GM19438 (cell line): ENCODE results near the gene ZNF319.

Experiments
- ATAC-seq: cut with Tn5 transposase; IDR thresholded peaks from one replicate; pipeline ENCODE4 v1.9.1; 2021; ENCODE audit warnings: low read depth; ENCODE audit not compliant: unreplicated experiment

The ZNF319 gene

DNA sequence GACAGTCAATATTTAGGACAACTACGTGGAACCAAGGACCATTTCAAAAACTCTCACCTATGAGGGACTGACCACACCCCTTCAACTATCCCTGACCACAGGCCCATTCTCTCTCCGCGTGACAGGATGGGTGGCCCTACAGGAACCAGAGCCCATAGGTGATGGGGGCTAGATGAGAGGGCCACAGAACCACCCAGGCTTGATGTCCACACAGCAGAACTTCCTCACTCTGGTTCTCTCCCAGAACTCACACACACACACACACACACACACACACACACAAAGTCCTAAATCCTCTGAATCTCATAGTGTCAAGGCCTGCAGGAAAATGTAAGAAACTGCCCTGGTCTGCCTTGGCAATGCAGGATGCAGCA lies 1.5 kb downstream of the ZNF319 start:
- no peak for ATAC-seq

DNA sequence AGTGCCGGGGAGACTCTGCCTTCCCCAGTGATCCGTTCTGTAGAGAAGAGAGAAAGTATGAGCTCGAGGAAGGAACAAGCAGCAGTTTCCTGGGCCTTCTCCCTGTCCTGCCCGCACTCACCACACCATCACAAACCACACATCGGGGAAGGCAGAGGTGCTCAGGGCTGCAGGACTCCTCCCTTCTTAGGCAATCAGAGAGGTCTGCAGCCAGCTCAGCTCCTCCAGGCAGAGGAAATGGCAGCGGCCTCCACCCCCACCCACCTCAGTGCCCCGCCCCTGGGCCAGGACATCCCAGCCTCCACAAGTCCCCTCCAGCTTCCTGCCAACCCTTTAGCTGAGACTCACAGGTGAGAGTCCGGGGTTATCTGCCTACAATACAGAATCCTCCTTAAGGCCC lies 2.0 kb downstream of the ZNF319 start:
- ATAC-seq: no peak

- ATAC-seq: no peak
These were observed 2.8 kb downstream of the ZNF319 start for GRCh38 chr16:57997528-57998265.

- no peak for ATAC-seq
These were observed 3.3 kb downstream of the ZNF319 start for GRCh38 chr16:57997176-57997527.

DNA sequence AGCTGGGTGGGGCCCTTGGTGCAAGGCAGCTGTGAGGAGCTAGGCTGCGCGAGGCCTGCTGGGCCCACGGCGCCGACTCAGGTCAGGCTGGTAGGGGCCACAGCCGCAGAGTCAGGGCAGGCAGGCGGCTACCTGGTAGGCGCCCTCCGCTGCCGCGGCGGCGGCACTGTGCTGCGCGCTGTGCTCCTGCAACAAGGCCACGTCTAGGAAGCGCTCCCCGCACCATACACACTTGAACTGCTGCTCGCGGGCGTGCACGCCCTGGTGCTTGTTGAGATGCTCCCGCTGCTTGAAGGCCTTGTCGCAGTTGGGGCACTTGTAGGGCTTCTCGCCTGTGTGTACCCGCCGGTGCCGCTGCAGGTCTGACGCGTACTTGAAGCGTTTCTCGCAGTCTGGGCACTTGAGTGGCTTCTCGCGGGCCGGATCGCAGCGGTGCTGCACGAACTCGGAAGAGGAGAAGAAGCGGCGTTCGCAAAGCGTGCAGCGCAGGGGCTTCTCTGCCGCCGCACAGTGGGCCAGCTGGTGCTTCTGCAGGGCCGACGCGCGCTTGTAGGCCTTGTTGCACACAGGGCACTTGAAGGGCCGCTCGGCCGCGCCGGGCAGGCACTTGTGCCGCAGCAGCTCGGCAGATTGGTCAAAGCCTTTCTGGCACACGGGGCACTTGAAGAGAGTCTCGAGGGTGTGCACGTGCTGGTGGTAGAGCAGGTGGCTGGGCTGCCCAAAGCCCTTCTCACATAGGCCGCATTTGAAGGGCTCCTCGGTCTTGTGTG lies 3.9 kb downstream of the ZNF319 start:
- ATAC-seq: no peak

GRCh38 chr16:57995721-57996405 lies 4.6 kb downstream of the ZNF319 start:
- ATAC-seq: no peak

DNA sequence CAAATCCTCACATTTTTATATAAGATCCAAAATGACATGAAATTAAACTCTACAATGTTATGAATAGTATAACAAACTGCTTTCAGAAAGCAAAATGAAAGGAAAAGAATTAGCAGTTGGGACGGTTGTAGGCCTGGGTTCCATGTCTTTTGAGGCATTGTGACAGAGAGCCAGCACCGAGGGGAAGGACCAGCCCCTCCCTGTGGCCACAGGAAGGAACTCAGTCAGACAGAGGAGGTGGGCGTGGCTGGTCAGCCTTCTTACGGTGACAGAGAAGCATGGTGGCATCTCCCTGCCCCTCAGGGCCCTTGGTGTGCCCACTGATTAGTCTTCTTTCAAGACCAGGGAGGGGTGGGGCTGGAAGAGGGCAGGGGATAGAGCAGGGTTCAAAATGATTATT lies 5.7 kb downstream of the ZNF319 start:
- peak; percentile 53 for ATAC-seq

DNA sequence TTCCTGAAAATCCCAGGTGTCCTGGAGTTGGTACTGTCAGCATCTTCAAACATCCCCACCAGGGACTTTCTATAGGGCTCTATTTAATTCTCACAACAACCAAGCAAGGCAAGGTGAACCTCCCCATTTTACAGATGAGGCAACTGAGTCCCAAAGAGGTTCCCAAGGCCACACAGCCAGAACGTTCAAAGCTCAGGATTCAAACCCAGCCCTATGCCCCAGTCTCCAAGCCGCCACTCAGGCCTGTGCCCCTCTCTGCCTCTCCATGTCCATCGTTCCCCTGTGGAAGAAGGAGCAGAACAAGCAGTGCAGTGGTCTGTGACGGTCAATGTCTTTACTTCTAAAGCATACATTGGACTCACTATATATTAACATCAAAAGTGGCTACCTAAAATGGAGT lies 6.1 kb downstream of the ZNF319 start:
- no peak for ATAC-seq

DNA sequence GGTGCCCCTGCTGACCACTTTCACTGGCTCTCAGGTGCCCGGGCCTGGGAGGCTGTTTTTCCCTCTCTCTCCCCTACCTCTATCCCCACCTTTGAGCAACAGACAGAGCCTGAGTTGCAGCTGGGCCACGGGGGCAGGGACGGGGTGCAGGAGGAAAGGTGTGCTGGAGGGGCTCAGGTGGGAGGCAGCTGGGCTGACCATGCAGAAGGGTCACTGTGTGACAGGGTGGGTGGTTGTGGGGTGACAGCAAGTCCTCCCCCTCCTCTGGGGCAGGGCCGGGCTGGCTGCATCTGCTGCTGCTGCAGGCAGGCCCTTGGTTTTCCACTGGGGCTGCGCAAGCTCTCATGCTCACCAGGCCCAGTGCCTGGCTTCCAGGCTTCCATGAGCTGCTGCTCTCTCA lies 6.6 kb downstream of the ZNF319 start:
- ATAC-seq: no peak

DNA sequence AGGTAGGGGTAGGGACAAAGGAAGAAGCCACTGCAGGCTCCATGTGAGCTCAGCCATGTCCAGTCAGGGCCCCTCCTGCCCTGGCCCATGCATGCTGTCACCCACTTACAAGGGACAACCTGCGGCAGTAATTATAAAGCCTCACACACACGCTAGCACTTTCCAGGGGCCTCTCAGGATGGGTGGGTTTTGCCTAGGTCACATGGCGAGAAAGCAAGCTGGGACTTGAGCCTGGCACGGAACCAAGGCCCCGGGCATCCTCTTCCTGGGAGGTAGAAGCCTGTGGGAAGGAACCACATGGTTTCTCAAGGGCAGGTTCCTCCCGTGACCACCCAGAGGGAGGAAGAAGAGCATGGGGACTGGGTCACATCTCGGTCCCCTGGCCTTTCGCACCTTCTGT lies 7.0 kb downstream of the ZNF319 start:
- no peak for ATAC-seq

DNA sequence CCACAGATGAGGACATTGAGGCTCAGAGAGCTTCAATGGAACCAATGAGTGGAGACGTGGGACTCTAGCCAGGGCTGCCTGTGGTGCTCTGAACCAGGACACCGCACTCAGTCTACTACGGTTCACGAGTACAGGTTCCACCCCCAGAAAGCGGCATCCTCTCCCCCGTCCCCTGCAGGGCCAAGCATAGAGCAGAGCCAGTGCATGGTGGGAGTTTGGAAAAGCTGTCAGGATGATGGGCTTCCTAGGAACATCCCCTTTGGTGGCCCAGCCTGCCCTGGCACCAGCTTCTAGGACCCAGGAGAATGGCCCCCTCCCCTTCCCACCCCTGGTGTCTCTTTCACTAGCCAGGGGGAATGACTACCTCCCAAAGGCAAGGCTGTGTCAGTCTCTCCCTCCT lies 8.4 kb downstream of the ZNF319 start:
- ATAC-seq: no peak

DNA sequence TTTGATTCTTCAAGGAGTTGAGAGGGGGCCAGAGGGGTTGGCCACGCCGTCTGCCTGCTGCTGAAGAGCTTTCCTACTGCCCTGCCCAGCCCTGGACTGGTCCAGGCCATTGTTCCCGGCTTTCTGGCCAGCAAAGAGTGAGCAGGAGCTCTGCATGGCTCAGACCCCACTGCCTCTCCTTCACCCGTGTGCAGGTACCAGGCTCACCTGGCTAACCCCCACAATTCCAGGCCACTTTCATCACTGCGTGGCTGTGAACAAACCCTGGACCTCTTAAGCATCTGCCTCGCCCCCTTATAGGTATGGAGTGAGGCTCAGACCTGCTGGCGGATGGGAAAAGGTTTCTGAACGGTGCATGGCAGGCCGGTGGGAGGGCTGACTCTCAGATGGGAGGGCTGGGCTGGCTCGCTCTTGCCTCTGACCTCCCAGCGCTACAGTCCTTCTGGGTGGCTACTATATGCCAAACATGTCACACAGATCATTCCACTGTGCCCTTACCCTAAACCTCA lies 8.9 kb downstream of the ZNF319 start:
- ATAC-seq: no peak

DNA sequence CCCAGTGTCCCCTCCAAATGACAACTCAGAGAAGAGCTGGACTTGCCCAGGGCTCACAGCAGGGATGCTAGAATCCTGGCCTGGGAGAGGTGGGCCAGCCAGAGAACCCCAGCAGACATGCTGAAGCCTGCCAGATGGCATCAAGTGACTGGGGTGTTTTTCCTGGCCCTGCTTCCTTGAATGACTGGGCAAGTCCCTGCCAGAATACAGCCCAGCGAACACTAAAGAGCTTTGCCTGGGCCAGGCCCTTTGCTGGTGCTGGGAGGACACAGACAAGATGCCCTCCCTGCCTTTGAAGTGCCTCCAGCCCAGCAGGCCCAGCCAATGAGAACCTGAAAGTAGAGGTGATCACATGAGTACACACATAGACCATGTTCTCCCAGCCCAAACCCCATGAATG lies 11.5 kb downstream of the ZNF319 start:
- ATAC-seq: no peak

- ATAC-seq: no peak
These were observed 12.9 kb downstream of the ZNF319 start for GRCh38 chr16:57987441-57988177.

DNA sequence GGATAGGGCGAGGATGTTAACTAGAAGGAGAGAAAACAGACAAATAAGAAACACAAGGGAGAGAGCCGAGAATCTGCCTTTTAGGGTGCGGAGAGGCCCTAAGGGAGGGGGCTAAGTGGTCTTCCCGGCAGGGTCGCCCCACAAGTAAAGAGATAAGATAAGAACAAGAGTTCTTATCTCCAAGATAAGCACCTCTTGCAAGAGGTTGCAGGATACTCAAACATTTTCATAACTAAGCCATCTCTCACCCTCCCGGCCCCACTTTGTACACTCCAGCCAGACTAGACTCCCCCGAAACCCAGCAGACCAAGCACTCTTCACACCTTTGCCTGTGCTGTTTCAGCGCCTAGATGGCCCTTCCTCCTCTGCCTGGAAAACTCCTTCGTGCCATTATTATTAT lies 14.3 kb downstream of the ZNF319 start:
- ATAC-seq: no peak

- no peak for ATAC-seq
These were observed 15.0 kb downstream of the ZNF319 start for GRCh38 chr16:57985204-57986181.

DNA sequence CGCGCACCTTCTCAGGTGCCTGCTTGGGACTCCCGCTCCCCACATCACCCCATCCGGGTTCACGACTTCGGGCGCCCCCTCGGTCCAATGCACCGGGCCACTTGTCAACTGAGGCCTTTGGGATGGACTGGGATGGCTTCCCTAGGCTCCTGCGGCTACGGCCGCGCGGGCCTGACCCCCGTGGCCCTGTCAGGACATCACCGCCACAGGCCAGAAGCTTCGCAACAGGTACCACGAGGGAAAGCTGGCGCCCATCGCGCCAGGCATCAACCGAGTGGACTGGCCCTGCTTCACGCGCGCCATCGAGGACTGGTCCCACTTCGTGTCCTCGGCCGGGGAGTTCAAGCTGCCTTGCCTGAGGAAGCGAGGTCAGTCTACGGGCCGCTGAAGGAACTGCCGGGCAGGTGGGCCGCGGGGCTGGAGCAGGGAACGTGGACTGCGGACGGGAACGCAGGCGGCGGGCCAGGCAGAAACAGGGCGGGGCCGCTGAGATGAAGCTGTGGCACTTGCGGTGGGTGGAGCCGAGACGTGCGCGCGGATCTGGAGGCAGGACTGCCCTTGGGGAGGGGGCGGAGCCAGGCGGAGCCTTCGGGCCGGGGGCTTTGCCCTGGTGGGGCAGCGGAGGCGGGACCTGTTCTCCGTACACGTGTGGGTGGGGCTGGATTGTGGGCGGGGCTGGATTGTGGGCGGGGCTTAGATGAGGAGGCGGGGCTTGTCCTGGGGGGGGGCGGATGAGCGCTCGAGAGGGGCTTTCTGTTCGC lies 15.8 kb downstream of the ZNF319 start:
- peak; percentile 57 for ATAC-seq

DNA sequence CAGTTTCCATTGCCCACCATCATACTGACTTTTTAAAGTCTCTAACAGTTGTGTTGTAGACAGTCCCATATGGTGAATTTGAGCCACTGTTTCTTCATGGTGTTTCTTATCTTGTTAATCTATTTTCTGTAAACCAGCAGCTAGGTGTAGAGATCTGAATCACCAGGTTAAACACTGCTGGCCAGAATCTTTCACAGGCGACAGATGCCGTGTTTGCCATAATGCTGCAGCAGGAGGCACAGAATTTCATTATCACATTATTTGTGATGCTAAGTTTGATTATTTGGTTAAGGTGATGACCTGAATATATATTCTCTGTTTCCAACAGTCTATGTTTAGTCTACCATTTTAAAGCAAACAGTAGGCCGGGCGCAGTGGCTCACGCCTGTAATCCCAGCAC lies 18.1 kb downstream of the ZNF319 start:
- ATAC-seq: no peak

- ATAC-seq: no peak
These were observed 18.8 kb downstream of the ZNF319 start for GRCh38 chr16:57981636-57982035.
